ENCODE data around the gene CFAP210.

The CFAP210 gene

GRCh38 chr2:169673106-169673505, 21.1 kb downstream of the CFAP210 start:
- no peak for DNase-seq (ENCODE audit: low spot score)

GRCh38 chr2:169672406-169672805, 21.8 kb downstream of the CFAP210 start:
- no peak for DNase-seq (ENCODE audit: low spot score)

- DNase-seq (ENCODE audit: low spot score): no peak
Observed at GRCh38 chr2:169670937-169671336, 23.3 kb downstream of the CFAP210 start.

GRCh38 chr2:169670215-169670651, 24.0 kb downstream of the CFAP210 start:
- no peak for DNase-seq (ENCODE audit: low spot score)

- no peak for DNase-seq (ENCODE audit: low spot score)
Observed at GRCh38 chr2:169667583-169667982, 26.6 kb downstream of the CFAP210 start.

- no peak for DNase-seq (ENCODE audit: low spot score)
Observed at GRCh38 chr2:169664978-169665930, 29.0 kb downstream of the CFAP210 start.

GRCh38 chr2:169664600-169664977, 29.6 kb downstream of the CFAP210 start:
- DNase-seq (ENCODE audit: low spot score): no peak

- DNase-seq (ENCODE audit: low spot score): no peak
Observed at GRCh38 chr2:169663247-169663646, 31.0 kb downstream of the CFAP210 start.

GRCh38 chr2:169662744-169663143, 31.5 kb downstream of the CFAP210 start:
- no peak for DNase-seq (ENCODE audit: low spot score)

GRCh38 chr2:169661265-169661664, 32.9 kb downstream of the CFAP210 start:
- DNase-seq (ENCODE audit: low spot score): no peak

GRCh38 chr2:169659320-169659719, 34.9 kb downstream of the CFAP210 start:
- peak; percentile 2 for DNase-seq (ENCODE audit: low spot score)

GRCh38 chr2:169658877-169659276, 35.3 kb downstream of the CFAP210 start:
- no peak for DNase-seq (ENCODE audit: low spot score)

GRCh38 chr2:169656164-169656563, 38.0 kb downstream of the CFAP210 start:
- DNase-seq (ENCODE audit: low spot score): no peak

- no peak for DNase-seq (ENCODE audit: low spot score)
Observed at GRCh38 chr2:169653636-169654035, 40.6 kb downstream of the CFAP210 start.

- no peak for DNase-seq (ENCODE audit: low spot score)
Observed at GRCh38 chr2:169649278-169649677, 44.9 kb downstream of the CFAP210 start.

- DNase-seq (ENCODE audit: low spot score): no peak
Observed at GRCh38 chr2:169647496-169647895, 46.7 kb downstream of the CFAP210 start.

GRCh38 chr2:169644173-169644572, 50.0 kb downstream of the CFAP210 start:
- DNase-seq (ENCODE audit: low spot score): no peak

- no peak for DNase-seq (ENCODE audit: low spot score)
Observed at GRCh38 chr2:169641464-169641863, 52.7 kb downstream of the CFAP210 start.

- no peak for DNase-seq (ENCODE audit: low spot score)
Observed at GRCh38 chr2:169640104-169640503, 54.1 kb downstream of the CFAP210 start.

GRCh38 chr2:169637620-169638019, 56.6 kb downstream of the CFAP210 start:
- no peak for DNase-seq (ENCODE audit: low spot score)

GRCh38 chr2:169636440-169637097, 57.6 kb downstream of the CFAP210 start:
- DNase-seq (ENCODE audit: low spot score): no peak

GRCh38 chr2:169625781-169626180, 68.4 kb downstream of the CFAP210 start:
- no peak for DNase-seq (ENCODE audit: low spot score)

GRCh38 chr2:169623235-169623634, 71.0 kb downstream of the CFAP210 start:
- no peak for DNase-seq (ENCODE audit: low spot score)

All from germinal center (tissue), 1 donor.